Forelimb muscle (tissue), 1 donor: Measurements from ENCODE around the gene CELA2B. TPM values are rescaled to one million over a fixed set of nuclear protein-coding genes. Genes with fewer than 3 reads are reported as not detected.

Experiments
- DNase-seq: peaks from one replicate; pipeline ENCODE4 v3.0.0-alpha.2; 2013; ENCODE audit warnings: low read depth
- polyA plus RNA-seq: library from polyadenylated mRNA; unstranded; fragments of 120-200 nt; gene quantifications from one replicate; pipeline ENCODE4 v1.2.1, GENCODE V29; 2013; ENCODE audit not compliant: insufficient read length

The CELA2B gene
- polyA plus RNA-seq, 1 donor, result 3.1 TPM

DNA sequence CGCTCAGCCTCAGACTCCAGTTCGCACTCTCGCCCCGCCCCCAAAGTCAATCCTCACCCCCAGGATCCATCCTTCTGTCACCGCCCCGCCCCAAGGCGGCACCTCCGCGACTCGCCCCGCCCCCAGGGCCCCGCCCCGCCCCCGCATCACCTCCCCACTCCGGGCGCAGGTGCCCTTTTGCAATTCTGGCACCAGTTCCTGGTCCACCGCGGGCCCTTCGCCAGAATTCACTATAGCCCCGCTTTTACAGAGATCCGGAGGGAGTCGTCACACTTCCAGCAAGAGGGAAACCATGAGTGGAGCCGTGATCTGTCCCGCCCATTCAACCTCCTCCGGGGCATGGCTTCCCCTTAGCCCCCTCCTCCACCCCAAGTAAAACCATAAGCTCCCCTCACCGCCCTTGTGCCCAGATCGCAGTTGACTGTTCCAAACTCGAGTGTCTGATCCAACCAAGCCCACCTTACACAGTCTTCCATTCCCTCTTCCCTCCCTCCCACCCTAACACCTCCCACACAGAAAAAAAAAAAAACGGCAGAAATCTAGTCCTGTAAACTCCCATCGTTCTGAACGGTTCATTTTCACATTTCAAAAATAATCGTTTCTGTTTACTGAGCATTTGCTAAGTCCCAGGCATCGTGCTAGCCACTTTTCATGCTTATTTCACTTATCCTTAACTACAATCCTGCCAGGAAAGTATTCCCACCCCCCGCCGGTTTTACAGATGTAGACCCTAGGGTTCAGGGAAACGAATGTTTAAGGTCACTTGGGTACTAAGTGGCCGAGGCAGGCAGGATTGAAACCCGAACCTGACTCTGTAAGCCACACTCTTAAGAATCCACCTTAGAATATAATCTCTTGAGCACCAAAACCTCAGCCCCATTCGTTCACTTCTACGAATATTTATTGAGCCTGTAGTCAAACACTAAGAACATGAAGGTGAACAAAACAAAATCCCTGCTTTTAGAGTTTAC, 49.4 kb downstream of the CELA2B start:
- DNase-seq, result peak; percentile 94

DNA sequence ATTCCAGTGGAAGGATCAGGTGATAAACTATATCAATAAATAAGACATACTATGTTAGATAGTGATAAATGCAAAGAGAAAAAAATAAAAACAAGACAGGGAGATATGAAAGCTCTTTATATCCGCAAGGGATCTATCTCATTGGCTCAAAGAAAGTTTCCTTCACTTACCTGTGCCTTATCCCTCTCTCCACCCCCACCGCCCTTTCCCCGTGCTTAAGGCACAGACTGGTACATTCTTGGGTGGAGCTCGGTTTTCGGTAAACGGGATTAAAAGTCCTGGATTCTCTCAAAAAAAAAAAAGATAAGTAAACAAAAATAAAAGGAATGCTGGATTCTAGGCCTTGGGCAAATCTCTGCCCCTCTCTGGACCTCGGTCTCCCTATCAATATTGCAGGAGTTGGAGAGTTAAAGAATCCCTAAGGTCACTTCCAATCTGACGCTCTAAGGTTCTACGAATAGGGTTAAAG, 50.2 kb downstream of the CELA2B start:
- DNase-seq, result no peak

DNA sequence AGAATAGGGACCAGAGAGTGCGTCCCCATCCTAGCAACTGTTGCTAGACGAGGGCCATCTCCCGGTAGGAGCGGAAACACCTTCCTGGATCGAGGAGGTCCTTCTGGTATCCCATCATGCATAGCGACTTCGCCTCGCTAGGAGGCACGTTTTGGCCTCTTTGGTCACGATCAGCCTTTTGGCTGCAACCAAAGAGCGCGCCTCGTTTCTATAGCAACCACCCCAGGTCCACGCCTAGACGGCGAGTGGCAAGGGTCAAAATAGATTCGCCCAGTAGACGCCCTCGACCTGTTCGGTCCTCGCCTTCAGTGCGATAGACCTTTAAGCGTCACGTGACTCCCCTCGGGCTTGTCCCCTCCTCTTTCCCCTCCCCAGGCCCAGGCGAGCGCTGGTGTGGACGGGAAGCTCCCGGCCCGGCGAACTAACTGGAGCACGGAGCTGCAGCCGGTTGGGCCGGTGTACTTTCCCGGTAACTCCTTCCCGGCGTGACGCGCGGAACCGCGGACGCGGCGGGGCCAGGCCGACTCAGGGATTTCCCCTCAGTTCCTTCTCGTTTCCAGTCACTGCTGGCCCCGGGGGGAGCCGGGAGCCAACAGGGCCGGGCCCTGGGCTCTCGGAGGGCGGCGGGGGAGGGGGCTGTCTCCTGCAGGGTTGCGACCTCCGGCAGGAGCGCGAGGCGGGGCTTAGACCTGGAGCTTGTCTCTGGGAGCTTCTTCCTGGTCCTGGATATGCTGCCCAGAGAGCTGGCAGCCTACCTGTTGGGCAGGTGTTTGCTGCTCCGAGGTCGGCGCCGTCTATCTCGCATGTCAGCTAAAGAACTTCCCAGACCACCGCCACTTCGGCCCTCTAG, 50.8 kb downstream of the CELA2B start, which contains the start of gene DNAJC16:
TSS of gene DNAJC16 (plus strand) at position 359 of the 850 bp plus-strand sequence. CDS start 2,258 bp downstream, outside the sequence.
- peak; percentile 100 for DNase-seq

DNA sequence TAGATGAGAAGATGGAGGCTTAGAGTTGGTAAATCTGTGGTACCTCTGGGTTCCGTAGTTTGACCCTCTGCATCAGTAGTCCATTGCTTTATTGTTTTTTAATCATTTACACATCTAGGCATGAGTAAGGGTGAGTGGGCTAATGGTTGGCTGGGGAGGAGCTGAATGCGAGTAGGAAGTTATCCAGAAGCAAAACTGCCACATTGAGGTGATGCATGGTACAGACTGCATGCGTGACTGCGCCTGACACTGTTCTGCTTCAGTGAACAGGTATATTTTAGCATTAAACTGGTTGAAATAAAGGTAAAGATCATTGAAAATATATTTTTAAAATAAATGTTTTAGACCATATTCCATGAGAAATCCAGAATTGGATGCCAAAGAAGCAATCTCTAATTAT, 55.1 kb downstream of the CELA2B start:
- DNase-seq, result no peak

DNA sequence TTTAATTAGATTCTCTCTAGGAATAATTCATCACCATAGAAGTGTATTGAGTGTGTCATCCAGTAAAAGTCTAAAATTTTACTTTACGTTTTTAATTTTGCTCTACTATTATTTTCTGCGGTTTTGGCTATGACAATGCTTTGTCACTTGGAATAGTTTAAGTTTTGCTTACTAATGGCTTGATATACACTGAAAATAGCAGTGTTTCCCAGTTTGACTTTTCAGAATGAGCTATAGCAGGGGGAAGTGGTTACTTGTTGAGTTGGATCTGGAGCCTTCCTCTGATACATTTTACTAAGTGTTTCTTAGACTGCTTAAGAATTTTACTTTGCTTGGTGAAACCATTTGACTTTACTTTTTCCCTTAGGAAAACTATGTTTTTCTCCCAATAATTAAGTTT, 55.8 kb downstream of the CELA2B start:
- no peak for DNase-seq

DNA sequence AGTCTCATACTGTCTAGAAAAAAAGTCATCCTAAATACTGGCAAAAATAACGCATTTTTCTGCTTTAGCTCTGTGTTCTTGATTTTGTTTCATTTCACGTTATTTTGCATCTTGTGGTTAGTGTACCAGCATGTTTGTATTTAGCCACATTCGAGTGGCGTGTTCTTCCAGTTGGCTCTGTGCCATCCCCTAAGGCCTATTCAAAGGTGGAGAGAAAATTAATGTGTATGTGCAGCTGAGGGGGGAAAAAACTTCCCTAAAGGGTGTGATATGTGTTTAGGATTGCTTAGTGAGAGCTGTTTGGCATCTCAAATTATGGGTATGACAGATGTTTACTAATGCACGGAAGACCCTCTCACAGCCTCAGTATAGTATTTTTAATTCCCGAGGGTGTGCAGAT, 62.9 kb downstream of the CELA2B start:
- no peak for DNase-seq

DNA sequence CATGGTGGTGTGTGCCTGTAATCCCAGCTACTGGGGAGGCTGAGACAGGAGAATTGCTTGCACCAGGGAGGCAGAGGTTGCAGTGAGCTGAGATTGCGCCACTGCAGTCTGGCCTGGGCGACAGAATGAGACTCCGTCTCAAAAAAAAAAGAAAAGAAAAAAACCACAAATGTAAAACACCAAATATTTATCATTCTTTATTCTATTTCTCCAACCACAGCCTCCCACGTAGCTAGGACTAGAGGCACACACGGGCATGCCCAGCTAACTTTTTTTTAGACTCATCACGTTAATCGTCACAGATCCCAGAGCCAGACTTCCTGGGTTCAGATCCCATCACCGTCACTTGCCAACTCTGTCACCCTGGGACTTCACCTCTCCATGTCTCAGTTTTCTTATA, 64.3 kb downstream of the CELA2B start:
- DNase-seq, result no peak

Other genes starting within 250 kb of the CELA2B start
- 1.9 TPM for gene FHAD1, start 228.9 kb upstream of the CELA2B start, polyA plus RNA-seq
- gene EFHD2, start 66.2 kb upstream of the CELA2B start, polyA plus RNA-seq, result 28.8 TPM
- gene CTRC, start 37.7 kb upstream of the CELA2B start, polyA plus RNA-seq, result 1.1 TPM
- gene CELA2A, start 19.4 kb upstream of the CELA2B start, polyA plus RNA-seq, result 0.35 TPM
- gene CASP9, start 48.1 kb downstream of the CELA2B start, polyA plus RNA-seq, result 19.1 TPM
- 15.1 TPM for gene DNAJC16, start 50.7 kb downstream of the CELA2B start, polyA plus RNA-seq
- 3.7 TPM for gene AGMAT, start 108.9 kb downstream of the CELA2B start, polyA plus RNA-seq
- 21.0 TPM for gene DDI2, start 141.4 kb downstream of the CELA2B start, polyA plus RNA-seq
- 51.5 TPM for gene PLEKHM2, start 208.2 kb downstream of the CELA2B start, polyA plus RNA-seq